Ovary (tissue), 9 donors: ENCODE measurements around the gene UGT2A3. TPM values are rescaled to one million over a fixed set of nuclear protein-coding genes. Genes with fewer than 3 reads are reported as not detected.
"Not testable (repeated sequence)": the region's sequence is repeated elsewhere in the genome, so short reads cannot be mapped to it uniquely, and the experiment has no call there.

Experiments used
- DNase-seq, 5 donors: peaks; one replicate each; pipeline ENCODE4 v3.0.0-alpha.2; 2019 to 2020
- H3K27ac ChIP-seq, 2 donors: fragments of 200-600 bp; one replicate each; pipeline versions ENCODE4 v1.5.1 to v1.8.0; 2019 to 2022
- H3K27me3 ChIP-seq: fragments of 200-600 bp; one replicate; pipeline ENCODE4 v1.8.0; 2022
- H3K36me3 ChIP-seq: fragments of 200-600 bp; sonication (generic); one replicate; pipeline ENCODE4 v1.5.1; 2019
- H3K4me1 ChIP-seq: one replicate; pipeline ENCODE4 v1.8.1; 2013; ENCODE audit warnings: mild to moderate bottlenecking, moderate library complexity; ENCODE audit not compliant: insufficient read depth
- H3K4me3 ChIP-seq: fragments of 200-600 bp; sonication (generic); one replicate; pipeline ENCODE4 v1.5.1; 2017
- H3K9me3 ChIP-seq, 2 donors: fragments of 200-600 bp in 1 of 2; sonication (generic) in 1 of 2; one replicate each; pipeline versions ENCODE4 v1.5.1 to v1.8.1; 2013 to 2019; ENCODE audit warnings: mild to moderate bottlenecking in 1 of 2, moderate library complexity in 1 of 2
- CTCF ChIP-seq, 3 donors: fragments of 450-650 bp in 2 of 3; fragments of 200-600 bp in 1 of 3; IDR thresholded peaks; one replicate each; pipeline versions ENCODE4 v1.5.1 to v1.8.0; 2016 to 2022; ENCODE audit warnings: antibody characterized with exemption in 3 of 3, mild to moderate bottlenecking in 1 of 3
- EP300 ChIP-seq: sonication (generic); formaldehyde crosslinking; IDR thresholded peaks from one replicate; pipeline ENCODE4 v1.6.1; 2017; ENCODE audit warnings: antibody characterized with exemption
- POLR2A ChIP-seq: fragments of 450-650 bp; IDR thresholded peaks from one replicate; pipeline ENCODE4 v1.6.1; 2017; ENCODE audit warnings: antibody characterized with exemption, mild to moderate bottlenecking, moderate library complexity
- WGBS, 3 donors: extraction: QIAGEN DNeasy Blood & Tissue Kit in 1 of 3; methylation state at CpG; one replicate each; pipeline versions ENCODE4 v1.1.5 to v1.1.7; 2013 to 2017; 5-methylcytosine and 5-hydroxymethylcytosine counted together
- intact Hi-C, 4 donors: fragments of 100-400 bp; cut with DNase I; formaldehyde crosslinking; loops; one replicate each; pipeline versions ENCODE4 v1.11.0 to v1.15.1; 2022 to 2023
- polyA plus RNA-seq, 2 donors: library from polyadenylated mRNA; stranded (reverse); fragments of 200-250 nt in 1 of 2; fragments of 350-450 nt in 1 of 2; fragmentation: Illumina TruSeq in 1 of 2; extraction: RNeasy Lipid Tissue Mini Kit (QIAGEN cat#74804) in 1 of 2; gene quantifications; one replicate each; pipeline ENCODE4 v1.2.3, GENCODE V29; 2013 to 2014
- total RNA-seq, 7 donors: library from RNA; depleted of rRNA in 2 of 7; stranded (reverse); fragments of >200 nt in 2 of 7; fragmentation: NEBNext Ultra II Directional in 3 of 7; extraction: Animal tissue kit (Norgen Biotek cat#: 25700) in 3 of 7; gene quantifications; one replicate each; pipeline versions ENCODE4 v1.1.0 to v1.2.4, GENCODE V29; 2016 to 2023
- donor health status: DM: no; HTN: no; CAD: no; lungs with moderate emphysema.
- donor health status: DM: no; HTN: no; CAD: no.
- donor health status: Bipolar disorder and iron deficiency.
- donor health status: DM: yes; HTN: yes; CAD: no.
- donor health status: DM: no; HTN: no; CAD: no.
- donor health status: DM: yes; HTN: yes; CAD: no.

UGT2A3 gene
- total and polyA plus RNA-seq, 9 donors = 0.08 to 0.60 (median 0.15) TPM; not detected in 6

DNA sequence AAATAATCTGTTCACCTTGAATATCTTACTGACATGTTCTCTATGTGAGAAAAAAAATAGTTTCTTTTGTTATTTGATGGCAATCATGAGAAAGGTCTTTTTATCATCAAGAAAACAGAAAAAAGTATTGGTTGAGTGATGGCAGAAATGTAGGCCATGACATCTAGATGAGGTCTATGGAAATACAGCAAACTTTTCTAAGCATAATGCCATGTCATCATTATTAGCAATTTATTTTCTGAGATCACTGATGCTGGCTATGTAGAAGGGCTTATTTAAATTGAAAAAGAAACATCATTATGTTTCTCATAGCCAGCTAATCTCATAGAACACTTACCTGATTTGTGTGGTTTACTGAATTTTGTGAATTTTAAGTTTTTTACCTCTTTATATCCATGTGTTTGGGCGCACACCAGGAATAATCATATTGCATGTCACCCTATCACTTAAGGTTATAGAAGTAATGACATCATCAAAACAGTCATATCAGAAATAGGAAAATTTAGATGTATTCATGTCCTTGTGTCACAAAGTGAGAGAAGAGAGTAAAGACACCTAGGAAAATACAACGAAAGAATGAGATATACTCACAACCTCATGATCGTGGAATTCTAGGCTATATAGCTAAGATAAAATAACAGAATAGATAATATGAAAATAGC is 22.4 kb downstream of the UGT2A3 start:
- H3K4me1 ChIP-seq = no peaks in the 10 kb centered on the region
- H3K36me3 ChIP-seq = no peaks in the 10 kb centered on the region
- no peaks in the 10 kb centered on the region for H3K27me3 ChIP-seq
- WGBS, 3 donors = 61 to 63% (median 62%) methylated on average over 3 of the region's 3 CpGs
- H3K27ac ChIP-seq = no peak overlapping the region
- no peak overlapping the region for H3K4me3 ChIP-seq
- no peak for TF ChIP-seq POLR2A
- TF ChIP-seq CTCF (IDR thresholded peaks at IDR 0.05) = no peak
- DNase-seq = no peak
- no peaks in the 10 kb centered on the region for H3K9me3 ChIP-seq
- intact Hi-C loops = no loop called here

- Histone ChIP-seq H3K27ac (no peak overlapping the region), H3K4me1 (no peaks in the 10 kb centered on the region), H3K36me3 (no peaks in the 10 kb centered on the region), H3K9me3 (no peaks in the 10 kb centered on the region), H3K4me3 (no peak overlapping the region), H3K27me3 (no peaks in the 10 kb centered on the region)
- 67 to 79% (median 74%) methylated on average over 3 of the region's 3 CpGs for WGBS, 3 donors
- intact Hi-C loops = no loop called here
- DNase-seq = no peak
- TF ChIP-seq EP300 = no peak
- TF ChIP-seq POLR2A = no peak
- TF ChIP-seq CTCF (IDR thresholded peaks at IDR 0.05) = no peak
Measured at GRCh38 chr4:68927165-68927564, 24.4 kb downstream of the UGT2A3 start.

DNA sequence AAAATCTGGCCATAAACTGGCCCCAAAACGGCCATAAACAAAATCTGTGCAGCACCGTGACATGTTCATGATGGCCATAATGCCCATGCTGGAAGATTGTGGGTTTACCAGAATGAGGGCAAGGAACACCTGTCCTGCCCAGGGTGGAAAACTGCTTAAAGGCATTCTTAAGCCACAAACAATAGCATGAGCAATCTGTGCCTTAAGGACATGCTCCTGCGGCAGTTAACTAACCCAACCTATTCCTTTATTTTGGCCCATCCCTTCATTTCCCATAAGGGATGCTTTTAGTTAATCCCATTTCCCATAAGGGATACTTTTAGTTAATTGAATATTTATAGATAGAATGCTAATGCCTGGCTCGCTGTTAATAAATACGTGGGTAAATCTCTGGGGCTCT is 29.4 kb downstream of the UGT2A3 start:
- 57 to 70% (median 57%) methylated on average over 5 of the region's 5 CpGs for WGBS, 3 donors
- not testable (repeated sequence) for DNase-seq, H3K4me1 ChIP-seq

GRCh38 chr4:68921051-68921450 is 30.6 kb downstream of the UGT2A3 start:
- no peaks in the 10 kb centered on the region for H3K4me1 ChIP-seq
- no peaks in the 10 kb centered on the region for H3K36me3 ChIP-seq
- H3K27me3 ChIP-seq = no peaks in the 10 kb centered on the region
- intact Hi-C loops = no loop called here
- no peak overlapping the region for H3K27ac ChIP-seq
- DNase-seq = no peak
- TF ChIP-seq CTCF (IDR thresholded peaks at IDR 0.05) = no peak
- no peak for TF ChIP-seq POLR2A
- no peak for TF ChIP-seq EP300
- no peaks in the 10 kb centered on the region for H3K9me3 ChIP-seq
- no peak overlapping the region for H3K4me3 ChIP-seq

More for the DNA sequence above, 29.4 kb downstream of the UGT2A3 start:
- H3K36me3 ChIP-seq, intact Hi-C loops, H3K4me3 ChIP-seq, H3K27ac ChIP-seq, H3K9me3 ChIP-seq, H3K27me3 ChIP-seq: not testable (repeated sequence)

- Histone ChIP-seq H3K4me3 (no peak overlapping the region), H3K9me3 (no peaks in the 10 kb centered on the region), H3K36me3 (no peaks in the 10 kb centered on the region), H3K27ac (no peak overlapping the region), H3K4me1 (no peaks in the 10 kb centered on the region), H3K27me3 (no peaks in the 10 kb centered on the region)
- TF ChIP-seq POLR2A = no peak
- TF ChIP-seq CTCF (IDR thresholded peaks at IDR 0.05) = no peak
- no peak for TF ChIP-seq EP300
- 89 to 91% (median 90%) methylated on average over 8 of the region's 8 CpGs for WGBS, 3 donors
- no peak for DNase-seq
- intact Hi-C loops = no loop called here
Measured at GRCh38 chr4:68917016-68917415, 34.6 kb downstream of the UGT2A3 start.
